Vagina (tissue), 2 donors: ENCODE measurements around the gene TIMD4. TPM values are rescaled to one million over a fixed set of nuclear protein-coding genes. Genes with fewer than 3 reads are reported as not detected.

Experiments
- DNase-seq, 2 donors: peaks; one replicate each; pipeline ENCODE4 v3.0.0-alpha.2; 2017; ENCODE audit errors: extremely low spot score in 2 of 2
- H3K27ac ChIP-seq: fragments of 200-600 bp; sonication (generic); one replicate; pipeline ENCODE4 v1.5.1; 2019
- H3K27me3 ChIP-seq: fragments of 200-600 bp; sonication (generic); one replicate; pipeline ENCODE4 v1.5.1; 2019
- H3K36me3 ChIP-seq, 2 donors: fragments of 200-600 bp; sonication (generic); one replicate each; pipeline ENCODE4 v1.5.1; 2017 to 2019
- H3K4me1 ChIP-seq: fragments of 200-600 bp; sonication (generic); one replicate; pipeline ENCODE4 v1.5.1; 2019
- H3K4me3 ChIP-seq, 2 donors: fragments of 200-600 bp; sonication (generic); 1 replicate in 1 of 2; 2 replicates in 1 of 2; pipeline ENCODE4 v1.5.1; 2016 to 2019
- H3K9me3 ChIP-seq: fragments of 200-600 bp; sonication (generic); one replicate; pipeline ENCODE4 v1.5.1; 2019
- CTCF ChIP-seq, 3 experiments: fragments of 450-650 bp in 2 of 3; fragments of 200-600 bp in 1 of 3; sonication (generic) in 1 of 3; IDR thresholded peaks; one replicate each; pipeline ENCODE4 v1.5.1; 2017 to 2019; ENCODE audit warnings: antibody characterized with exemption in 3 of 3, mild to moderate bottlenecking in 2 of 3, moderate library complexity in 2 of 3
- POLR2A ChIP-seq, 2 donors: fragments of 450-650 bp; IDR thresholded peaks; one replicate each; pipeline ENCODE4 v1.6.1; 2017; ENCODE audit warnings: antibody characterized with exemption in 2 of 2, mild to moderate bottlenecking in 2 of 2, moderate library complexity in 2 of 2
- POLR2AphosphoS5 ChIP-seq, 2 donors: sonication (generic); formaldehyde crosslinking; IDR thresholded peaks; one replicate each; pipeline ENCODE4 v1.9.0; 2017; ENCODE audit warnings: antibody characterized with exemption in 2 of 2, mild to moderate bottlenecking in 2 of 2, low read depth in 1 of 2; ENCODE audit not compliant: insufficient read depth in 1 of 2
- intact Hi-C: fragments of 100-400 bp; cut with DNase I; formaldehyde crosslinking; loops from one replicate; pipeline ENCODE4 v1.15.1; 2023
- total RNA-seq: library from RNA; depleted of rRNA; stranded (reverse); fragments of >200 nt; gene quantifications from one replicate; pipeline ENCODE4 v1.2.3, GENCODE V29; 2016

Gene TIMD4
- not detected for total RNA-seq

- H3K4me1 ChIP-seq = no peaks in the 10 kb centered on the region
- intact Hi-C loops = no loop called here
- no peaks in the 10 kb centered on the region for H3K9me3 ChIP-seq
- H3K36me3 ChIP-seq = no peaks in the 10 kb centered on the region
- DNase-seq = no peak
- no peak within 1 kb of the TSS for H3K4me3 ChIP-seq
- H3K27me3 ChIP-seq = no peaks in the 10 kb centered on the region
- TF ChIP-seq POLR2AphosphoS5 (IDR thresholded peaks at IDR 0.05; ENCODE audit: insufficient read depth in 1 of 2, low read depth in 1 of 2) (no peak), CTCF (IDR thresholded peaks at IDR 0.05) (no peak), POLR2A (IDR thresholded peaks at IDR 0.05) (no peak)
- no peak within 1 kb of the TSS for H3K27ac ChIP-seq
Observed at GRCh38 chr5:156963125-156963524, at the start of gene TIMD4. Gene TIMD4, minus strand, starts transcription at chr5:156963226. Its CDS starts 28 bp downstream, at chr5:156963198.

GRCh38 chr5:157006262-157006661 lies 43.2 kb upstream of the TIMD4 start:
- no peak overlapping the region for H3K27ac ChIP-seq
- no peaks in the 10 kb centered on the region for H3K36me3 ChIP-seq
- no peaks in the 10 kb centered on the region for H3K4me1 ChIP-seq
- intact Hi-C loops = no loop called here
- no peak overlapping the region for H3K4me3 ChIP-seq
- no peaks in the 10 kb centered on the region for H3K9me3 ChIP-seq
- TF ChIP-seq POLR2AphosphoS5 (IDR thresholded peaks at IDR 0.05; ENCODE audit: insufficient read depth in 1 of 2, low read depth in 1 of 2) (no peak), POLR2A (IDR thresholded peaks at IDR 0.05) (no peak), CTCF (IDR thresholded peaks at IDR 0.05) (no peak)
- no peak for DNase-seq
- H3K27me3 ChIP-seq = no peaks in the 10 kb centered on the region

- Histone ChIP-seq H3K9me3 (no peaks in the 10 kb centered on the region), H3K27me3 (no peaks in the 10 kb centered on the region), H3K27ac (no peak overlapping the region), H3K36me3 (no peaks in the 10 kb centered on the region), H3K4me1 (no peaks in the 10 kb centered on the region), H3K4me3 (no peak overlapping the region)
- DNase-seq = no peak
- intact Hi-C loops = no loop called here
- no peak for TF ChIP-seq CTCF (IDR thresholded peaks at IDR 0.05)
- no peak for TF ChIP-seq POLR2A (IDR thresholded peaks at IDR 0.05)
- no peak for TF ChIP-seq POLR2AphosphoS5 (IDR thresholded peaks at IDR 0.05; ENCODE audit: insufficient read depth in 1 of 2, low read depth in 1 of 2)
Observed at GRCh38 chr5:157004893-157005551, 42.0 kb upstream of the TIMD4 start.

- H3K4me3 ChIP-seq = no peak overlapping the region
- intact Hi-C loops = no loop called here
- no peaks in the 10 kb centered on the region for H3K27me3 ChIP-seq
- no peaks in the 10 kb centered on the region for H3K4me1 ChIP-seq
- TF ChIP-seq CTCF (IDR thresholded peaks at IDR 0.05) = no peak
- no peak for TF ChIP-seq POLR2AphosphoS5 (IDR thresholded peaks at IDR 0.05; ENCODE audit: insufficient read depth in 1 of 2, low read depth in 1 of 2)
- no peak for TF ChIP-seq POLR2A (IDR thresholded peaks at IDR 0.05)
- DNase-seq = no peak
- no peak overlapping the region for H3K27ac ChIP-seq
- no peaks in the 10 kb centered on the region for H3K36me3 ChIP-seq
- no peaks in the 10 kb centered on the region for H3K9me3 ChIP-seq
Observed at GRCh38 chr5:156991714-156992113, 28.7 kb upstream of the TIMD4 start.

- TF ChIP-seq POLR2A (IDR thresholded peaks at IDR 0.05) (no peak), POLR2AphosphoS5 (IDR thresholded peaks at IDR 0.05; ENCODE audit: insufficient read depth in 1 of 2, low read depth in 1 of 2) (no peak), CTCF (IDR thresholded peaks at IDR 0.05) (no peak)
- intact Hi-C loops = no loop called here
- Histone ChIP-seq H3K27ac (no peak overlapping the region), H3K27me3 (no peaks in the 10 kb centered on the region), H3K36me3 (no peaks in the 10 kb centered on the region), H3K4me3 (no peak overlapping the region), H3K9me3 (no peaks in the 10 kb centered on the region), H3K4me1 (no peaks in the 10 kb centered on the region)
- DNase-seq = no peak
Observed at GRCh38 chr5:156984064-156984463, 21.0 kb upstream of the TIMD4 start.
